CD14-positive monocyte (primary cell): Measurements from ENCODE around the gene SMIM35. TPM values are rescaled to one million over a fixed set of nuclear protein-coding genes. Genes with fewer than 3 reads are reported as not detected.

Source experiments
- DNase-seq, 3 donors: peaks; one replicate each; pipeline ENCODE4 v3.0.0-alpha.2; 2011 to 2022
- H2AFZ ChIP-seq: 2 replicates; pipeline ENCODE4 v1.6.0; 2012; ENCODE audit warnings: mild to moderate bottlenecking, low read depth, low read length, inconsistent platforms; ENCODE audit not compliant: insufficient read depth, poor library complexity, severe bottlenecking
- H3K27ac ChIP-seq, 2 donors: 1 replicate in 1 of 2; 2 replicates in 1 of 2; pipeline ENCODE4 v1.5.1; 2012 to 2013; ENCODE audit warnings: low read length in 2 of 2, control low read depth in 1 of 2, inconsistent platforms in 1 of 2, low read depth in 1 of 2, mild to moderate bottlenecking in 1 of 2
- H3K27me3 ChIP-seq, 2 donors: one replicate each; pipeline versions ENCODE4 v1.6.0 to v1.6.1; 2011 to 2013; ENCODE audit warnings: low read length in 2 of 2; ENCODE audit not compliant: control insufficient read depth in 2 of 2, insufficient read depth in 2 of 2
- H3K36me3 ChIP-seq, 2 donors: replicated peaks in 1 of 2; 1 replicate in 1 of 2; 2 replicates in 1 of 2; pipeline versions ENCODE4 v1.5.1 to v1.6.1; 2012 to 2013; ENCODE audit warnings: low read length in 2 of 2, control low read depth in 1 of 2, inconsistent platforms in 1 of 2, mild to moderate bottlenecking in 1 of 2; ENCODE audit not compliant: insufficient read depth in 2 of 2, control insufficient read depth in 1 of 2
- H3K4me1 ChIP-seq, 2 donors: 1 replicate in 1 of 2; 2 replicates in 1 of 2; pipeline versions ENCODE4 v1.5.1 to v1.6.1; 2012 to 2013; ENCODE audit warnings: low read length in 2 of 2, control low read depth in 1 of 2, inconsistent platforms in 1 of 2, mild to moderate bottlenecking in 1 of 2, moderate library complexity in 1 of 2; ENCODE audit not compliant: insufficient read depth in 2 of 2, control insufficient read depth in 1 of 2
- H3K4me2 ChIP-seq: replicated peaks from 2 replicates; pipeline ENCODE3; 2012; ENCODE audit warnings: low read length, moderate library complexity, mild to moderate bottlenecking; ENCODE audit not compliant: poor library complexity, severe bottlenecking; ENCODE audit errors: extremely low read depth
- H3K4me3 ChIP-seq, 3 experiments: fragments of 200-600 bp in 1 of 3; sonication (generic) in 1 of 3; replicated peaks in 1 of 3; 1 replicate in 2 of 3; 2 replicates in 1 of 3; pipeline ENCODE4 v1.5.1; 2011 to 2013; ENCODE audit warnings: low read length in 3 of 3, mild to moderate bottlenecking in 3 of 3, control low read depth in 2 of 3, low read depth in 2 of 3, inconsistent platforms in 1 of 3, moderate library complexity in 1 of 3
- H3K79me2 ChIP-seq: 2 replicates; pipeline ENCODE4 v1.6.0; 2012; ENCODE audit warnings: mild to moderate bottlenecking, control low read depth, inconsistent platforms, low read length, moderate library complexity; ENCODE audit not compliant: insufficient read depth
- H3K9ac ChIP-seq: 2 replicates; pipeline ENCODE4 v1.6.0; 2017; ENCODE audit warnings: low read length, mild to moderate bottlenecking; ENCODE audit not compliant: insufficient read depth, poor library complexity, severe bottlenecking
- H3K9me3 ChIP-seq, 2 donors: replicated peaks in 1 of 2; 1 replicate in 1 of 2; 2 replicates in 1 of 2; pipeline versions ENCODE4 v1.5.1 to v1.6.1; 2012 to 2013; ENCODE audit warnings: low read length in 2 of 2, control low read depth in 1 of 2; ENCODE audit not compliant: control insufficient read depth in 1 of 2, insufficient read depth in 1 of 2
- H4K20me1 ChIP-seq: 2 replicates; pipeline ENCODE4 v1.6.0; 2012; ENCODE audit warnings: mild to moderate bottlenecking, low read length, control low read depth, moderate library complexity; ENCODE audit not compliant: insufficient read depth
- H3K27ac Mint-ChIP-seq, 7 donors: one replicate each; pipeline ENCODE4 v1.8.0; 2020; ENCODE audit warnings: mild to moderate bottlenecking in 7 of 7, mixed read lengths in 7 of 7, moderate library complexity in 6 of 7, inconsistent platforms in 2 of 7
- H3K27me3 Mint-ChIP-seq, 3 donors: one replicate each; pipeline ENCODE4 v1.8.0; 2021 to 2022; ENCODE audit warnings: low read depth in 3 of 3, mild to moderate bottlenecking in 3 of 3, mixed read lengths in 3 of 3, moderate library complexity in 3 of 3, inconsistent platforms in 1 of 3
- H3K36me3 Mint-ChIP-seq, 2 donors: one replicate each; pipeline ENCODE4 v1.8.0; 2020; ENCODE audit warnings: mixed read lengths in 2 of 2, inconsistent platforms in 1 of 2, mild to moderate bottlenecking in 1 of 2
- H3K4me1 Mint-ChIP-seq: one replicate; pipeline ENCODE4 v1.8.0; 2020; ENCODE audit warnings: mild to moderate bottlenecking, mixed read lengths
- H3K4me3 Mint-ChIP-seq, 2 donors: one replicate each; pipeline ENCODE4 v1.8.0; 2020; ENCODE audit warnings: mild to moderate bottlenecking in 2 of 2, mixed read lengths in 2 of 2, moderate library complexity in 1 of 2
- H3K9me3 Mint-ChIP-seq, 7 donors: one replicate each; pipeline ENCODE4 v1.8.0; 2020 to 2022; ENCODE audit warnings: mixed read lengths in 7 of 7, mild to moderate bottlenecking in 6 of 7, moderate library complexity in 6 of 7, inconsistent platforms in 2 of 7
- WGBS: methylation state at CpG from one replicate; pipeline ENCODE4 v1.1.5; 2013; ENCODE audit warnings: missing lambda C conversion rate; ENCODE audit not compliant: insufficient coverage; 5-methylcytosine and 5-hydroxymethylcytosine counted together
- intact Hi-C, 2 donors: fragments of 100-400 bp; cut with micrococcal nuclease; formaldehyde crosslinking; loops; one replicate each; pipeline versions ENCODE4 v1.15.0 to v1.15.1; 2023
- polyA plus RNA-seq, 3 donors: library from polyadenylated mRNA; depleted of rRNA in 1 of 3; unstranded in 2 of 3; stranded (reverse) in 1 of 3; fragments of 300-500 nt in 2 of 3; fragments of >200 nt in 1 of 3; fragmentation: Illumina TruSeq in 2 of 3; gene quantifications; 1 replicate in 2 of 3; 2 replicates in 1 of 3; pipeline ENCODE4 v1.2.3, GENCODE V29; 2012 to 2021
- TF ChIP-seq, protein P1 (sequence below): fragments of 200-600 bp; IDR thresholded peaks from one replicate; pipeline ENCODE4 v1.8.0; 2022; ENCODE audit warnings: antibody characterized with exemption, mild to moderate bottlenecking

The SMIM35 gene
- polyA plus RNA-seq, 3 donors, result 0.05 to 0.29 (median 0.11) TPM

DNA sequence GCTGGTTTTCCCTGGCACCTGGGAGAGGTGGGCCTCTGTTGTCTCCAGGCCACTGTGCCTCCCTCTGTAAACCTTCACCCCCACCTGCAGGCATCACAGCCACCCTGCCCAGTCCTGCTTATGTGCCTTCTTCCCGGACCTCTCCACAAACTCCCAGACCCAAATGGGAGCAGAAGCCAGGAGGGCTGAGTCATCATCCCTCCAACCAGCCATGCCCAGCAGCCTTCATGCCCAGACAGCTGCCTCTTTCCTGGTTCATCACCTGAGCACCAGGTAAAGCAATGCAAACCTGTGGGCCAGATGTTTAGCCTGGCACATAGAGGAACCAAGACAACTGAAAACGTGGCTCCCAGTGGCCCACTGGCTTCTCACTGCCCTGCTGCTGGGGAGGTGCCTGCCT, 12.0 kb downstream of the SMIM35 start:
- WGBS, result 68% methylated on average over 2 of the region's 2 CpGs
- Mint-ChIP-seq H3K4me1 (peaks cover 18% of the 10 kb centered on the region), H3K9me3 (peaks cover 0 to 2% (median 0%) of the 10 kb centered on the region in 7 donors), H3K4me3 (no peak overlapping the region), H3K27me3 (peaks cover 1 to 2% (median 2%) of the 10 kb centered on the region in 3 donors), H3K27ac (no peak overlapping the region), H3K36me3 (no peaks in the 10 kb centered on the region)
- no peak for DNase-seq
- TF ChIP-seq, protein P1, sequence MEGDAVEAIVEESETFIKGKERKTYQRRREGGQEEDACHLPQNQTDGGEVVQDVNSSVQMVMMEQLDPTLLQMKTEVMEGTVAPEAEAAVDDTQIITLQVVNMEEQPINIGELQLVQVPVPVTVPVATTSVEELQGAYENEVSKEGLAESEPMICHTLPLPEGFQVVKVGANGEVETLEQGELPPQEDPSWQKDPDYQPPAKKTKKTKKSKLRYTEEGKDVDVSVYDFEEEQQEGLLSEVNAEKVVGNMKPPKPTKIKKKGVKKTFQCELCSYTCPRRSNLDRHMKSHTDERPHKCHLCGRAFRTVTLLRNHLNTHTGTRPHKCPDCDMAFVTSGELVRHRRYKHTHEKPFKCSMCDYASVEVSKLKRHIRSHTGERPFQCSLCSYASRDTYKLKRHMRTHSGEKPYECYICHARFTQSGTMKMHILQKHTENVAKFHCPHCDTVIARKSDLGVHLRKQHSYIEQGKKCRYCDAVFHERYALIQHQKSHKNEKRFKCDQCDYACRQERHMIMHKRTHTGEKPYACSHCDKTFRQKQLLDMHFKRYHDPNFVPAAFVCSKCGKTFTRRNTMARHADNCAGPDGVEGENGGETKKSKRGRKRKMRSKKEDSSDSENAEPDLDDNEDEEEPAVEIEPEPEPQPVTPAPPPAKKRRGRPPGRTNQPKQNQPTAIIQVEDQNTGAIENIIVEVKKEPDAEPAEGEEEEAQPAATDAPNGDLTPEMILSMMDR, result no peak
- Histone ChIP-seq H3K27me3 (no peaks in the 10 kb centered on the region), H3K4me1 (peaks cover 16 to 17% of the 10 kb centered on the region in 2 donors), H3K27ac (no peak overlapping the region), H3K79me2 (no peaks in the 10 kb centered on the region), H3K36me3 (no peaks in the 10 kb centered on the region), H3K4me3 (no peak overlapping the region), H3K4me2 (no peak overlapping the region), H3K9me3 (no peaks in the 10 kb centered on the region), H3K9ac (no peak overlapping the region), H4K20me1 (no peaks in the 10 kb centered on the region), H2AFZ (no peak overlapping the region)
- intact Hi-C loops, result no loop called here

DNA sequence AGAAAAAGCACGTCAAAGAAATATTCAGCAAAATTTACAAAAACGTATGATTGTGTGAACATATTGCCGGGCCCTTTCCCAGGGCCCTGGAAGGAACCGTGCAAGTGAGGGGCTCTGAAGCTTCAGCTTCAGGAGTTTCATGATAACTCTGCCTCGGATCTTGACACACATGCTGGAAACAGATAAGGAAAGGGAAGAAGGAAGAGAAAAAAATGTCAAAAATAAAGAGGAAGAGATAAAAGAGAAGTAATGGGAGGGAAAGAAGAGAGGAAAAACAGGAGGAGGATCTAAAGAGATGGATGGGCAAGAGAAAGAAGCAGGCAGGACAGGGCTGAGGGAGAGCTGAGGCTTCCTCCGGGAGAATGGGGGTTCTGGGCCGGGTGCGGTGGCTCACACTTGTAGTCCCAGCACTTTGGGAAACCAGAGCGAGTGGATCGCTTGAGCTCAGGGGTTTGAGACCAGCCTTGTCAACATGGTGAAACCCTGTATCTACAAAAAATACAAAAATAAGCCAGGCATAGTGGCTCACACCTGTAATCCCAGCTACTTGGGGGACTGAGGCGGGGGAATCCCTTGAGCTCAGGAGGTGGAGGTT, 12.6 kb downstream of the SMIM35 start:
- H3K27me3 Mint-ChIP-seq, result peaks cover 1 to 2% (median 2%) of the 10 kb centered on the region in 3 donors
- Histone ChIP-seq H3K9ac (no peak overlapping the region), H3K4me3 (no peak overlapping the region), H3K9me3 (no peaks in the 10 kb centered on the region), H3K4me2 (no peak overlapping the region), H3K27ac (no peak overlapping the region), H2AFZ (no peak overlapping the region), H4K20me1 (no peaks in the 10 kb centered on the region), H3K79me2 (no peaks in the 10 kb centered on the region), H3K4me1 (peaks cover 16 to 17% of the 10 kb centered on the region in 2 donors), H3K27me3 (no peaks in the 10 kb centered on the region), H3K36me3 (no peaks in the 10 kb centered on the region)
- TF ChIP-seq, protein P1, result no peak
- intact Hi-C loops, result no loop called here
- peak overlapping the region in 4 of 7 donors; percentile 11 to 54 (median 29) for H3K27ac Mint-ChIP-seq
- peaks cover 18% of the 10 kb centered on the region for H3K4me1 Mint-ChIP-seq
- H3K9me3 Mint-ChIP-seq, result peaks cover 0 to 2% (median 0%) of the 10 kb centered on the region in 7 donors
- 56% methylated on average over 7 of the region's 11 CpGs for WGBS
- H3K4me3 Mint-ChIP-seq, result no peak overlapping the region
- DNase-seq, result no peak
- H3K36me3 Mint-ChIP-seq, result no peaks in the 10 kb centered on the region
